Stimulated activated CD4-positive, alpha-beta T cell treated with anti-CD3 and anti-CD28 coated beads, Interleukin-4, amount 100 ng/mL, for 24 hours (primary cell): ENCODE data around the gene ATP10B.

Source experiments
- DNase-seq: peaks from one replicate; pipeline ENCODE4 v3.0.0-alpha.2; 2020

ATP10B gene

GRCh38 chr5:160629003-160629402 is 223.0 kb downstream of the ATP10B start:
- DNase-seq: no peak

GRCh38 chr5:160628619-160628968 is 223.4 kb downstream of the ATP10B start:
- DNase-seq: no peak

GRCh38 chr5:160627921-160628618 is 223.9 kb downstream of the ATP10B start:
- DNase-seq: no peak

GRCh38 chr5:160626322-160626721 is 225.7 kb downstream of the ATP10B start:
- DNase-seq: no peak

- DNase-seq: no peak
Measured at GRCh38 chr5:160621526-160621925, 230.5 kb downstream of the ATP10B start.

- DNase-seq: no peak
Measured at GRCh38 chr5:160620401-160620800, 231.6 kb downstream of the ATP10B start.

- no peak for DNase-seq
Measured at GRCh38 chr5:160619381-160619780, 232.6 kb downstream of the ATP10B start.

GRCh38 chr5:160618286-160618685 is 233.7 kb downstream of the ATP10B start:
- no peak for DNase-seq

- DNase-seq: no peak
Measured at GRCh38 chr5:160616712-160617497, 235.1 kb downstream of the ATP10B start.

- no peak for DNase-seq
Measured at GRCh38 chr5:160614136-160614535, 237.9 kb downstream of the ATP10B start.

GRCh38 chr5:160605266-160605665 is 246.7 kb downstream of the ATP10B start:
- DNase-seq: no peak

- DNase-seq: no peak
Measured at GRCh38 chr5:160604484-160604883, 247.5 kb downstream of the ATP10B start.

- DNase-seq: no peak
Measured at GRCh38 chr5:160602744-160603143, 249.3 kb downstream of the ATP10B start.

- no peak for DNase-seq
Measured at GRCh38 chr5:160601046-160601445, 251.0 kb downstream of the ATP10B start.

- no peak for DNase-seq
Measured at GRCh38 chr5:160573318-160573717, 278.7 kb downstream of the ATP10B start.

GRCh38 chr5:160567031-160567705 is 284.8 kb downstream of the ATP10B start:
- DNase-seq: no peak

GRCh38 chr5:160565376-160565775 is 286.6 kb downstream of the ATP10B start:
- DNase-seq: no peak

GRCh38 chr5:160556846-160557245 is 295.2 kb downstream of the ATP10B start:
- DNase-seq: no peak

GRCh38 chr5:160555971-160556631 is 295.9 kb downstream of the ATP10B start:
- DNase-seq: no peak

- no peak for DNase-seq
Measured at GRCh38 chr5:160555581-160555970, 296.4 kb downstream of the ATP10B start.

- DNase-seq: no peak
Measured at GRCh38 chr5:160550075-160550474, 301.9 kb downstream of the ATP10B start.

- DNase-seq: no peak
Measured at GRCh38 chr5:160548949-160549645, 302.9 kb downstream of the ATP10B start.

- DNase-seq: no peak
Measured at GRCh38 chr5:160547872-160548271, 304.1 kb downstream of the ATP10B start.
